GM21367 (cell line): Measurements from ENCODE around the gene SELPLG.
"Not testable (repeated sequence)": the region's sequence is repeated elsewhere in the genome, so short reads cannot be mapped to it uniquely, and the experiment has no call there.

Experiments
- ATAC-seq: cut with Tn5 transposase; IDR thresholded peaks from one replicate; pipeline ENCODE4 v1.9.1; 2021; ENCODE audit not compliant: unreplicated experiment

SELPLG gene

GRCh38 chr12:108638997-108639822 is 5.5 kb upstream of the SELPLG start:
- no peak for ATAC-seq

GRCh38 chr12:108638141-108638827 is 4.6 kb upstream of the SELPLG start:
- no peak for ATAC-seq

DNA sequence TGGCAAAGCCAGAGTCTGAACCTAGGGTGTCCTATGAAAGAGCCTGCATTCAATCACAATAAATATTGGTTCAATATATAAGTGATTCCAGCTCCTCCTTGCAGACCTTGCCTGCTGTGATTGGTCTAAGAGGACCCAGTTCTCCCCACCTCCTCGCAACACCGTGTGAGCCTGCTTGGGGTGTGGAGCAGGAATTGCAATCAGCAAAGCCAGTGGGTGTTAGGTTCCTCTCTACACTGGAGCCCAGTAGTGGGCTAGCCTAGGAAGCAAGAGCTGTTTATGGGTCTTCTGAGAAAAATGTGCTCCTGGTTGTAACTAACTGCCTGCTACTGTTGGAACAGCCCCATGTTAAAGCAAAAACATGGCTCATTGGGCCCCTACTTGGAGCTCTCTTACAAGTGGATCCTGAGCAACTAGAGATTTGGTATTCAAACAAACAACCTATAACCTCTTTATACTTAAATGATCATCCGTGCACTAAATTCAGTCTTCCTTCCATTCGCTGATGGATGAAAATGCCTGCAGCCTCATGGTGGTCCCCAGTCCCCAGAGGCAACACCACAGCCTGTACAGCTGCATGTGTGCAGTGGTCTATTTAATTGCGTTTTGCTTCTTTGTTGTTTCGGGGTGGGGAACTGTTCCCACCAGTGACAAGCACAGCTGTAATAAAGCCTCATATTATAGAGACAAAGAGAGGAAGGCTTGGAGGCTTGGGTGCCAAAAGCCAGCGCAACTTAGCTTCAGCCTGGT is 3.7 kb upstream of the SELPLG start:
- ATAC-seq = no peak

GRCh38 chr12:108635997-108636808 is 2.5 kb upstream of the SELPLG start:
- no peak for ATAC-seq

GRCh38 chr12:108635201-108635996 is 1.7 kb upstream of the SELPLG start:
- peak; percentile 45 for ATAC-seq

DNA sequence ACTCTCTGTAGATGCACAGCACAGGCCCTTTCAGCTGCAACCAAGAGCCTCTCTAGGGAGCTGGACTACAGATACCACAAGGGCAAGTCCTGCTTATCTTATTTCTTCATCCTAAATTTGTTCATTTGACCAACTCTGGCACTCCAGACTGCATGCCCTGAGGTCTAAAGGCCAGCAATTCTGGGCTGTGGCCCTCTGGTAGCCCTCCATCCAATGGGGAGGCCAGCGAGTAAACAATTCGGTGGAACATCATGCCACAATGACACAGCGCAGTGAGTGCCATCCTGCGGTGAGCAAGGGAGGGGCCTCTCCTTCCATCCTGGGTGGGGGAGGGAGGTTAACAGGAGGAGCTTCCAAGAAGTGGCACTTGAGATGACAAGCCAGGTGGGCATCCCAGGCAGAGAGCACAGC is 652 bp upstream of the SELPLG start:
- no peak for ATAC-seq

- ATAC-seq = no peak
These were observed 587 bp downstream of the SELPLG start for GRCh38 chr12:108633081-108633533.

DNA sequence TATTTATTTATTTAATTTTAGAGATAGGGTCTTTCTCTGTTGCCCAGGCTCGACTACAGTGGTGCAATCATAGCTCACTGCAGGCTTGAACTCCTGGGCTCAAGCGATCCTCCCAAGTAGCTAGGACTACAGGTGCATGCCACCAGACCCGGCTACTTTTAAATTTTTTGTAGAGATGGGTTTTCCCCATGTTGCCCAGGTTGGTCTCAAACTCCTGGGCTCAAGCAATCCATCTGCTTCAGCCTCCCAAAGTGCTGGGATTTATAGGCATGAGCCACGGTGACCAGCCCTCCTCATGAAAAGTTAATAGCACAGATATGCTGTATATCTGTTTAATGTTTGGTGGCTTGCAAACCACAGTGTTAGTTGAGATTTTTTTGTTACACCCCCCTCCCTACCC is 2.4 kb downstream of the SELPLG start:
- ATAC-seq = not testable (repeated sequence)

- no peak for ATAC-seq
These were observed 3.0 kb downstream of the SELPLG start for GRCh38 chr12:108630481-108631207.

DNA sequence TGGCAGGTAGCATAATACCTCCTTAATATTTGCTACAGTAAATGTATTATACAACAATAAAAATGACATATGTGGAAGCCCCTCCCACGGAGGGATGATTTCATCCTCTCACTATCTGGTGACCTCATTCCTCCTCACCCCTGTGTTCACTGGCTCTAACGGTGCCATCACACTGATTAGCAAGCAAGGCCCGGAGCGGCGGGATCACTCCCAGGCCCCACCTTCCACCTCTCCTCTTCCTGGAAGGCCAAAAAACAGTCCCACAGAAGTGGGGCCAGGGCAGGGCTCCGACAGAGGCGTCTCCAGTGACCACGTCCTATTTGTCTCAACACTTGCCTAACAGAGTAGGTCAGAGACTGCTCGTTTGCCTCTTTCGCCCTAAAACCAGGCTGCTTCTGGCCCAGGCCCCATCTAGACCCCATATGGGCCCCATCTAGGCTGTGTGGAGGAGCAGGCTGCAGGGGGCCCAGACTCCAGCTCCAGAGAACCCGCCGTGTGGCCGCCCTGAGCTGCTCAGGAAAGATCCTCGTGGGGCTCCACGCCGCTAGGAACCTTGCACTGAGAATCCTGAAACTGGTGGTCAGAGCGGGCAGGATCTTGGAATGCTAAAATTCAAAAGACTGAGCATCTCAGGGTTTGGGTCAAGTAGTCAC is 3.7 kb downstream of the SELPLG start:
- no peak for ATAC-seq

DNA sequence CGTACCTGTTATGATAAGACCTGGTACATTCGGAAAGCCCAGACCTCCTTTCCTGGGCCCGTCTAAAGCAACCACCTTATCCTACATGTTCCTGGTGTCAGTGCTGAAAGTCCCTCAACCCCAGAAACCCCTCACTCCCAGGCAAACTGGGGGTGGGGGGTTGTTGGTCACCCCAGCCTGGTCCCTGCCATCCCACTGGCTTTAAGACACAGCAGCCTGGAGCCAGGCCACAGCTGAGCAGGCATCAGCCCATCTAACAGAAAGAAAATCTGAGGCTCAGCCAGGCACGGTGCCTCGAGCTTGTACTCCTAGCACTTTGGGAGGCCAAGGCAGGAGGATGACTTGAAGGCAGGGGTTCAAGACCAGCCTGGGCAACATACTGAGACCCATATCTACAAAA is 4.5 kb downstream of the SELPLG start:
- no peak for ATAC-seq

- no peak for ATAC-seq
These were observed 6.4 kb downstream of the SELPLG start for GRCh38 chr12:108627134-108627920.

DNA sequence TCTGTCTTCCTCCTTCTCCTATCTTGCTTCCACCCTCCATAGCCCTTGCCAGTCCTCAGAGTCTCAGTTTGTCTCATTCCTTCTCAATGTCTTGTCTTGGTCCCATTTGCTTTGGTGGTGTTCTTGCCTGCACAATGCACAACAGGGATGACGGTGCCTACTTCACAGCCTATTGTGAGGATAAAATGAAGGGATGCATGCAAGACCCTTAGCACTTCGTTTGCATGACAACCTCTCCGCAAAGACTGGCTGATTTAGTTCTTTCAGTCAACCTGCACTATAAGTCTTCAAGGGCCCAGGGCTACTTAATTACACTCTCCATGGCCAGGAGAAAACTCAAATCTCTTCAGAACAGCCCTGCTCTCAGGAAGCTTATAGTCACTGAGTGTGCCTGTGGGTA is 8.5 kb downstream of the SELPLG start:
- ATAC-seq = no peak

GRCh38 chr12:108623577-108623976 is 10.1 kb downstream of the SELPLG start:
- ATAC-seq = no peak

DNA sequence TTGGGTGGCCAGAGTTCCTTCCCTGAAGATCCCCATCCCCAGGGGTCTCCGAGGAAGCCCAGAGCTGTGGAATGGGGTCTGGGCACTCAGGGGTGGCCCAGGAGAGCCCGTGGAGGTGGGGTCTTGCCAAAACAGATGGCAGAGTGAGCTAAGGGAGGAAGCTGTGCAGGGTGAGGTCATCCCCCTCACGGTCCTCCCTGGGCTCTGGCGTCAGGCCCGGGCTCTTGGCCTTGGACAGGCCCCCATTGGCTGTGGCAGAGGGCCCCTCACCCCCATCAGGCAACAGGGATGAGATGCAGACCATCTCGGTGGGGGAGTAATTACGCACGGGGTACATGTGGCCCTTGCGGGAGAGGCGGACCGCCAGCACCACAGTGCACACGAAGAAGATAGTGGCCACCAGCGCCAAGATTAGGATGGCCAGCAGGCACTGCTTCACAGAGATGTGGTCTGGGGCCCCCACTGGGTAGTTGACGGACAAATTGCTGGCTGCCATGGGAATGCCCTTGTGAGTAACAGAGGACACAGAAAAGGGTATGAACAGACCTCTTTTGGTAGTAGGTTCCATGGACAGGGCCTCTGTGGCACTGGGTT is 10.7 kb downstream of the SELPLG start:
- ATAC-seq = no peak

- ATAC-seq = no peak
These were observed 11.3 kb downstream of the SELPLG start for GRCh38 chr12:108622421-108622820.

DNA sequence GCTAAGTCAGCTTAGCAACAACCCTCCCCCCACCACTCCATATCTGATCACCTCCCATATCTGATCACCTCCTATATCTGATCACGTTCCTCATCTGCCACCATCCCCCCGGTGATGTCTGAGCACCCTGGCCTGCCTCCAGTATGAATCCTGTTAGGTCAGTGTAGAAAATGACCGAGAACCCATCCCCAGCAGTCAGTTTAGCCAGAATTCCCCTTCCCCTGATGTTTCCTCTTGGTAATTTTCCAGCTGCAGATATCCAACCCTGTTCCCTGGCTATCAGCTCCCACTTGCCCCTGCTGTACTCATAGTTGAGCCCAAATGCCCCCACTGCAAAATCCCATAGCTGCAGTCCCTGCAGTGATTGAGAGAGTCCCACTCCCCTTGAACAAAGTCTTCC is 12.5 kb downstream of the SELPLG start:
- ATAC-seq = no peak
